Kidney epithelial cell (primary cell): ENCODE results near the gene TPO. TPM values are rescaled to one million over a fixed set of nuclear protein-coding genes. Genes with fewer than 3 reads are reported as not detected.
"Not testable (repeated sequence)": the region's sequence is repeated elsewhere in the genome, so short reads cannot be mapped to it uniquely, and the experiment has no call there.

Experiments used
- DNase-seq: peaks from one replicate; pipeline ENCODE4 v3.0.0-alpha.2; 2010; ENCODE audit warnings: low read depth
- H3K27me3 ChIP-seq: 2 replicates; pipeline ENCODE4 v1.6.0; 2011; ENCODE audit warnings: low read length; ENCODE audit not compliant: control insufficient read depth, insufficient read depth
- H3K36me3 ChIP-seq: 2 replicates; pipeline ENCODE4 v1.5.1; 2011; ENCODE audit warnings: low read length; ENCODE audit not compliant: control insufficient read depth, insufficient read depth
- H3K4me3 ChIP-seq: 2 replicates; pipeline ENCODE4 v1.5.1; 2011; ENCODE audit warnings: low read depth, mild to moderate bottlenecking, control low read depth, low read length
- total RNA-seq: library from RNA; depleted of rRNA; stranded (reverse); fragments of >200 nt; gene quantifications from 2 replicates; pipeline ENCODE4 v1.2.3, GENCODE V29; 2015
- TF ChIP-seq, protein P1 (sequence below): IDR thresholded peaks from 2 replicates; pipeline ENCODE4 v1.5.1; 2011; ENCODE audit warnings: mild to moderate bottlenecking, moderate library complexity, low read length, control low read depth, inconsistent platforms; ENCODE audit not compliant: insufficient read depth, poor library complexity, severe bottlenecking

Gene TPO
- total RNA-seq, 1 donor from 2014 or later = not detected

GRCh38 chr2:1514391-1515072, 101.3 kb downstream of the TPO start:
- DNase-seq = no peak
- Histone ChIP-seq H3K4me3 (no peak overlapping the region), H3K36me3 (no peaks in the 10 kb centered on the region), H3K27me3 (no peaks in the 10 kb centered on the region)
- TF ChIP-seq, protein P1, sequence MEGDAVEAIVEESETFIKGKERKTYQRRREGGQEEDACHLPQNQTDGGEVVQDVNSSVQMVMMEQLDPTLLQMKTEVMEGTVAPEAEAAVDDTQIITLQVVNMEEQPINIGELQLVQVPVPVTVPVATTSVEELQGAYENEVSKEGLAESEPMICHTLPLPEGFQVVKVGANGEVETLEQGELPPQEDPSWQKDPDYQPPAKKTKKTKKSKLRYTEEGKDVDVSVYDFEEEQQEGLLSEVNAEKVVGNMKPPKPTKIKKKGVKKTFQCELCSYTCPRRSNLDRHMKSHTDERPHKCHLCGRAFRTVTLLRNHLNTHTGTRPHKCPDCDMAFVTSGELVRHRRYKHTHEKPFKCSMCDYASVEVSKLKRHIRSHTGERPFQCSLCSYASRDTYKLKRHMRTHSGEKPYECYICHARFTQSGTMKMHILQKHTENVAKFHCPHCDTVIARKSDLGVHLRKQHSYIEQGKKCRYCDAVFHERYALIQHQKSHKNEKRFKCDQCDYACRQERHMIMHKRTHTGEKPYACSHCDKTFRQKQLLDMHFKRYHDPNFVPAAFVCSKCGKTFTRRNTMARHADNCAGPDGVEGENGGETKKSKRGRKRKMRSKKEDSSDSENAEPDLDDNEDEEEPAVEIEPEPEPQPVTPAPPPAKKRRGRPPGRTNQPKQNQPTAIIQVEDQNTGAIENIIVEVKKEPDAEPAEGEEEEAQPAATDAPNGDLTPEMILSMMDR = no peak

GRCh38 chr2:1515073-1515430, 101.8 kb downstream of the TPO start:
- TF ChIP-seq, protein P1 = no peak
- DNase-seq = no peak
- no peaks in the 10 kb centered on the region for H3K36me3 ChIP-seq
- H3K27me3 ChIP-seq = no peaks in the 10 kb centered on the region
- no peak overlapping the region for H3K4me3 ChIP-seq

- Histone ChIP-seq H3K4me3 (no peak overlapping the region), H3K36me3 (no peaks in the 10 kb centered on the region), H3K27me3 (no peaks in the 10 kb centered on the region)
- no peak for DNase-seq
- TF ChIP-seq, protein P1 = no peak
Observed at GRCh38 chr2:1515986-1516797, 102.9 kb downstream of the TPO start.

DNA sequence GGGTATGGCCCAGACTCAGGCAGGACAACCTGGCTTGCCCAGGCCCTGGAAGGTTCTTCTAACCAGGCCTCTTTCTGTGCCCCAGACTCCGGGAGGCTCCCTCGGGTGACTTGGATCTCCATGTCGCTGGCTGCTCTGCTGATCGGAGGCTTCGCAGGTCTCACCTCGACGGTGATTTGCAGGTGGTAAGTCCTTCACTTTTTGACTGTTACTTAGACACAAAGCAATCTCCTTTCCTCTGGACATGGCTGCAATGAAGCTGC, 103.5 kb downstream of the TPO start:
- no peak overlapping the region for H3K4me3 ChIP-seq
- H3K27me3 ChIP-seq = no peaks in the 10 kb centered on the region
- no peak for DNase-seq
- TF ChIP-seq, protein P1 = no peak
- H3K36me3 ChIP-seq = no peaks in the 10 kb centered on the region

DNA sequence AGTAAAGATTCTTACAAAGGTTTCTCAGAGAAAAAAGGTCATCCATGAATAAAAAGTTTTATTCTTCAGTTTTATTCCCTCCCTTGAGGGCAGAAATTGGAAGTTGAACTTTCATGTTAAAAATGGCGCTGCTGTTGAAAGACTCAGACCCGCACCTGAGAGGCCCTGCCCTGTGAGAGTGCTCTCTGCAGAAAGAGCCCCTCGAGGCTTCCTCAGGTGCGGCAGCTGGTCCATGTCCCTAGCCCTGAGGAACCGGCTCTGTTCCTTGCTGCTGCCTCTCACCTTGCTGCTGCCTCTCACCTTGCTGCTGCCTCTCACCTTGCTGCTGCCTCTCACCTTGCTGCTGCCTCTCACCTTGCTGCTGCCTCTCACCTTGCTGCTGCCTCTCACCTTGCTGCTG, 104.0 kb downstream of the TPO start:
- not testable (repeated sequence) for DNase-seq, H3K36me3 ChIP-seq, H3K27me3 ChIP-seq, H3K4me3 ChIP-seq

- DNase-seq = no peak
- TF ChIP-seq, protein P1 = no peak
- no peaks in the 10 kb centered on the region for H3K36me3 ChIP-seq
- no peak overlapping the region for H3K4me3 ChIP-seq
- H3K27me3 ChIP-seq = no peaks in the 10 kb centered on the region
Observed at GRCh38 chr2:1517786-1518185, 104.5 kb downstream of the TPO start.
